Right renal cortex interstitium (tissue), 3 donors: ENCODE measurements around the gene ATP5PD. TPM values are rescaled to one million over a fixed set of nuclear protein-coding genes. Genes with fewer than 3 reads are reported as not detected.
"Not testable (repeated sequence)": the region's sequence is repeated elsewhere in the genome, so short reads cannot be mapped to it uniquely, and the experiment has no call there.

Experiments
- DNase-seq, 3 donors: peaks; one replicate each; pipeline ENCODE4 v3.0.0-alpha.2; 2013; ENCODE audit warnings: low read depth in 3 of 3, low spot score in 2 of 3
- polyA plus RNA-seq, 3 donors: library from polyadenylated mRNA; unstranded; fragments of 120-200 nt; gene quantifications; one replicate each; pipeline ENCODE4 v1.2.1, GENCODE V29; 2013; ENCODE audit not compliant: insufficient read length in 3 of 3

Gene ATP5PD
- polyA plus RNA-seq, 3 donors, result 344 to 358 (median 352) TPM

- not testable (repeated sequence) for DNase-seq
These were observed 21.4 kb downstream of the ATP5PD start for GRCh38 chr17:75025398-75025734.

DNA sequence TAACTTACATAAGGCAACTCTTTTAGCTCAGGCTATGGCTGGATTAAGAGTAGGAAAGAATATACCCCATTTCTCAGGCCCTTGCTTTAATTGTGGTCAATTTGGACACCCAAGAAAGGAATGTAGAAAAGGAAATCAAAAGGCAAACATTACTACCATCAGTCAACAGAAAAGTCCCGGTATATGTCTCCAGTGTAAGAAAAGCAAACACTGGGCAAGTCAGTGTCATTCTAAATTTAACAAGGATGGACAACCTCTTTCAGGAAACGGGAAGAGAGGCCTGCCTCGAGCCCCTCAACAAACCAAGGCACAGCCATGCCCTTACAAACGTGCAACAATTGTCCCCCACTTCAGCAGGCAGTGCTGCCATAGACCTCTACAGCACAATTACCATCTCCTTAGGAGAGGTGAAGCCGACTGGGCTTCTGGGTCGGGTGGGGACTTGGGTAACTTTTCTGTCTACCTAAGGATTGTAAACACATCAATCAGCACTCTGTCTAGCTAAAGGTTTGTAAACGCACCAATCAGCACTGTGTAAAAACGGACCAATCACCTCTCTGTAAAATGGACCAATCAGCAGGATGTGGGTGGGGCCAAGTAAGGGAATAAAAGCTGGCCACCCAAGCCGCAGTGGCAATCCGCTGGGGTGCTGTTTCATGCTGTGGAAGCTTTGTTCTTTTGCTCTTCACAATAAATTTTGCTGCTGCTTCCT lies 21.9 kb downstream of the ATP5PD start:
- DNase-seq, result no peak

- DNase-seq, result no peak
These were observed 26.2 kb downstream of the ATP5PD start for GRCh38 chr17:75020331-75021110.

DNA sequence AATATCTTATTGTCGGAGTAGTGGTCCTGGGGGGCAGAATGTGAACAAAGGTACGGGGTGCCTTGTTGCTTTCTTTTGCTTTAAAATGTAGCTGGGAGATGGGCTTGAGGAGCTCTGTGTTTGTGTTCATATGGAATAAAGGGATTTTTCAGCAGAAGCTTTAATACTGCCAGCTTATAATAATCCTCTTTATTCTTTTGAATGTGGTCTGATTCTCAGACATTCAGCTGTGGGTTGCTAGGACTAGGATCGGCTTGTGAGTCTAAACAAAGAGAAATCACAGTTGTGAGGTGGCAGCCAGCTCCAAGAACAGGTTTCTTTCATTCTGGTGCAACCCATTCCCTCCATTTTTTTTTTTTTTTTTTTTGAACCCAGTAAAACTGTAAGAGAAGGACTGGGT lies 27.1 kb downstream of the ATP5PD start:
- no peak for DNase-seq

- no peak for DNase-seq
These were observed 27.6 kb downstream of the ATP5PD start for GRCh38 chr17:75019146-75019545.

DNA sequence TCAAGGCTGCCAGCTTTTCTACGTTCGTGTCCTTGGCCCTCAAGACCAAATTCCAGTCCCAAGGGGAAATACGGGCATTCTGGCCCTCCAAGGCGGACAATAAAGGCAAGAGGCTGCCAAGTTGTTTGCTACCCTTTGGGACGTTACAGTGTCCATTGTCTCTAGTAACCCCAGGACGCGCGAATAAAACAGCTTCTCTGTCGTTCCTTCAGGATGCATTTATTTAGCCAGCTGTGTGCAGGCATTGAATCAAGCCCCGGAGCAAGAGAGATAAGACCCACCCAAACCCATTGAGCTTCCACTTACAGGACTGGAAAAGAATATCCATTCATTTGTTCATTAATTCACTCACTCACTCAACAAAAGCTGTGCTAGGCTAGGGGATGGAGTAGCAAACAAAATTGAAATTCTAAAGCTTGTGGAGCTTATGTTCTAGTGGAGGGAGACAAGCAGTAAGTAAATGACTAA lies 33.6 kb downstream of the ATP5PD start:
- no peak for DNase-seq

GRCh38 chr17:75012346-75013091 lies 34.2 kb downstream of the ATP5PD start, which contains the start of gene MRPL58:
Gene MRPL58, plus strand, starts transcription at chr17:75012670. Its CDS starts 17 bp downstream, at chr17:75012687.
- DNase-seq, result no peak

DNA sequence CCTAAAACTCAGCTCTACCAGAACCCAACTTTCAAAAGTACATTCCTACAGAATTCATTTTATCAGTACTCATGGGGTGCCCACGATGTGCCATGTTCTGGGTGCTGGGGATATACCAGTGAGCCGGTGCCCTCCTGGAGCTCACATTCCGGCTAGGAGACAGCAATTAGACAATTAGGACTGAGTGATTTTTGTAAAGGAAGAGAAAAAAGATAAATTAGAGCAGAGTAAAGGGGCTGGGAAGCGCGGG lies 34.7 kb downstream of the ATP5PD start:
- no peak for DNase-seq

DNA sequence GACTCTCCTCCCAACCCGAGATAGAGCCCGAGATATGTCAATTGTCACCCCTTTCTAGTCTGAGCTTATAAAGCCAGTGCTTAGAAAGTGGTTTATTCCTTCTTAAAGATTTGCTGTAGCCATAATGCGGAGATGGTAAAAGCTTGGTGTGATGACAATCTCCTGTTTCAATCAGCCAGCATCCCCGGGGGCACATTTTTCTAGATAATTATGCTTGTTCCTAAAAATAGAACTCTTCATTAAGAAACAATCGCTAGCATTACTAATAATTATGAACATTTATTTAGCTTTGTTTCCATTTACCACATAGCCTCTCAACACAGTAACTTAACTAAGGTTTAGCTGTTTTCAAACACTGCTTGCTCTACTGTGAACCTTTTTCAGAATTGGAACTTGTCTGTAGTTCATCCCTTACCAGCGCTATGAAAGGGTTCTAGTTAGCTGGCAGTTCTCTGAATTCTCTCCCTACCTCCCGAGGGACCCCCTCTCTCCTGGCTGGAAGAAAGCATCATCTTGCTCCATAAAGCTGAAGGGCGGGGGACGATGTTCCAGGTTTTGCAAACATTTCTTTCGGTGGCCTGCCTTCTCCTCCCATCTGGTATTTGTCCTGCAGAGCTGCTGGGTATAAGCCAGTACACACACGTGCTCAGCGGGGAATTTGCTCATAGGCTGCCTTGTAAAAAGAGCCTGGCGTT lies 35.2 kb downstream of the ATP5PD start:
- no peak for DNase-seq

DNA sequence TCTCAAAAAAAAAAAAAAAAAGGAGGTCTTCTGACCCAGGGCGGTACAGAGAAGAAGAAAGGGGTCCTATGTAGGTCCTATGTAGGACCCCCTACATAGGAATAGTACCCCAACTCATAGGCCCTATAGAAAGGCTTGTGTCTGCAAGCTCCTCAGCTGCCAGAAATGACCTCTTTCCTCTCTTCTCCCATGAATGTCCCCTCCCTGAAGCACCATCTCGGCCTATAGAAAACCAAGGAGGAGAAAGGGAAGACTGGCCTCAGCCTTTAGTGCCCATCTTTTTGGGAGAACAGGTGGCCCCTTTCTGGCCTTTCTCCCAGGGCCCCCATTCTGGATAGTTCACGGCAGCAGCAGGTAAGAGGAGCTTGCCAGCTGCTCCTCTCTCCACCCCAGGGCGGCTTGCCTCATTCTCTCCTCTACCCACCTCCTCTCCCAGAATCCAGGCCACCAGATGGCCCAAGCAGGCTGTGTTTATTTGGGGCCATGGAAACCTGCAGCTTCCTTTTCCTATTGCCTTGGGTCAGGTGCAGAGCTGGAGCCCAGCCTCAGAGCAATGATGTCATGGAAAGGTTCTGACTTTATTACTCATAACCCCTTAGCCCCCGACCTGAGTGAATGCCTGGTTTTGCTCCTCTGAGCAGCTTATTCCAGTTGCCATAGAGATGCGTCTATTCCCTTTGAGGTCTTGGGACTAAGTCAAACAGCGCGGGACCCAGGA lies 35.9 kb downstream of the ATP5PD start:
- no peak for DNase-seq

GRCh38 chr17:75009139-75009724 lies 37.5 kb downstream of the ATP5PD start:
- DNase-seq, result no peak

- no peak for DNase-seq
These were observed 38.4 kb downstream of the ATP5PD start for GRCh38 chr17:75008373-75008772.

GRCh38 chr17:75006653-75007052 lies 40.1 kb downstream of the ATP5PD start:
- no peak for DNase-seq

DNA sequence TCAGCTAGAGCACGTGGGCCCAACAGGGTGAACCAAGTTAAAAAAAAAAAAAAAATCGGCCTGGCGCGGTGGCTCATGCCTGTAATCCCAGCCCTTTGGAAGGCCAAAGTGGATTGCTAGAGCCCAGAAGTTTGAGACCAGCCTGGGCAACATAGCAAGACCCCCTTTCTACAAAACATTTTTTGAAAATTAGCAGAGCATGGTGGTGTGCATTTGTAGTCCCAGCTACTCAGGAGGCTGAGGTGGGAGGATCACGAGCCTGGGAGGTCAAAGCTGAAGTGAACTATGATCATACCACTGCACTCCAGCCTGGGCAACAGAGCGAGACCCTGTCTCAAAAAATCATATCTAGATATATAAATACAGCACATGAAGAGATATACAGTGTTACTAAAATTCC lies 40.7 kb downstream of the ATP5PD start:
- not testable (repeated sequence) for DNase-seq

GRCh38 chr17:75005291-75005690 lies 41.5 kb downstream of the ATP5PD start:
- no peak for DNase-seq

- DNase-seq, result no peak
These were observed 42.4 kb downstream of the ATP5PD start for GRCh38 chr17:75004371-75004770.

- no peak for DNase-seq
These were observed 42.8 kb downstream of the ATP5PD start for GRCh38 chr17:75003957-75004355.

GRCh38 chr17:75003070-75003956 lies 43.5 kb downstream of the ATP5PD start:
- DNase-seq, result no peak
